Astrocyte of the hippocampus (primary cell): ENCODE measurements around the gene SPOCK1.

Source experiments
- DNase-seq: peaks from one replicate; pipeline ENCODE4 v3.0.0; 2011; ENCODE audit warnings: low read depth, low spot score

Gene SPOCK1

DNA sequence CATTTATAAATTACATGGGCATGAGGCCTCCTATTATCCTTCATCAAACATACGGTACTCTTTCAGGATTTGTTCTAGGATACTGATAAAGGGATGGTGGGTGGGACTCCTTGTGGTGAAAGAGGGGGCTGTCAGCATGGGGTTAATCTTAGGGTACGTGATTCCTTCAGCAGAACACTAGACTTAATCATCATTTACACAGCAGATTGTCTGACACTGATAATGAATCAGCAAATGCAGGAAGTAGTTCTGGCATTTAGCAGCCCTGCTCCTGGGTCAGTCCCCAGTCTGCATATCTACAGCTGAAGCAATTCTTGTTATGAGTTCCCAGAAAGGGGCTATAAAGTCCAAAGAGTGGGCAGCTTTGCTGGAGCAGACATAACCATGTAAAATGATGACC lies 384.6 kb downstream of the SPOCK1 start:
- no peak for DNase-seq

DNA sequence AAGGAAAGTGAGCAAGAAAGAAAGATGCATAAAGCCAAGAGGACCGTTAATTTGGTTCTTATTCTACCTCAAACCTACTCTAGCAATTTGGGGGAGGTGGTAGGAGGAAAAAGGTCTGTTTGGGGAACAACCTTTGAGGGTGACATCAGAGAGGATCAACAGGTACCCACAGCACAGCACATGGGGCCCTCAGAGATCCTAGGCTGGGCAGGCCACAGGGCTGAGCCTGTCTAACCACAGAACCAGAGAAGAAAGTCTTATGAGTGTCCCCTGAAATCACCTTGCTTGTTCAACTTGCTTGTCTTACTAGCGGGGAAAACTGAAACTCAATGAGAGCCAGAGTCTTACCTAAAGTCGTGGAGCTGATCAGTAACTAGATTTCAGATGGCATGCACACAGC lies 385.2 kb downstream of the SPOCK1 start:
- no peak for DNase-seq

DNA sequence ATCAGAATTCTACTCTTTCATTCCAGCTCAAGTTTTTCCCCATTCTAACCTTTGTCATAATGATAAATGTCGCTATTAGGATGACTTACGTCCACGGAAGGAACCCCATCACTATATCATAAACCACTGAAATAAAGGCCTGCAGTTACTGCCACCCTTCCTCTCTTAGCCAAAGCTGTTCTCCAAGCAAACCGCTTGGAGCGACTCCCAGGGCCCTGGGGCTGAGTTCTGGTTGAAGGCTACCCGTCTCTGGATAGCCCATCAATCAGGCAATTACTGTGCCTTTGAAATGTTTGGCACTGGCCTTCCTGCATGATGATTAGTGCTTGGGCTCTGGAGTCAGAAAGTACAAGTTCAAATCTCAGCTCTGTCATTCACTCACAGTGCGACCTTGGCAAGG lies 386.0 kb downstream of the SPOCK1 start:
- no peak for DNase-seq

DNA sequence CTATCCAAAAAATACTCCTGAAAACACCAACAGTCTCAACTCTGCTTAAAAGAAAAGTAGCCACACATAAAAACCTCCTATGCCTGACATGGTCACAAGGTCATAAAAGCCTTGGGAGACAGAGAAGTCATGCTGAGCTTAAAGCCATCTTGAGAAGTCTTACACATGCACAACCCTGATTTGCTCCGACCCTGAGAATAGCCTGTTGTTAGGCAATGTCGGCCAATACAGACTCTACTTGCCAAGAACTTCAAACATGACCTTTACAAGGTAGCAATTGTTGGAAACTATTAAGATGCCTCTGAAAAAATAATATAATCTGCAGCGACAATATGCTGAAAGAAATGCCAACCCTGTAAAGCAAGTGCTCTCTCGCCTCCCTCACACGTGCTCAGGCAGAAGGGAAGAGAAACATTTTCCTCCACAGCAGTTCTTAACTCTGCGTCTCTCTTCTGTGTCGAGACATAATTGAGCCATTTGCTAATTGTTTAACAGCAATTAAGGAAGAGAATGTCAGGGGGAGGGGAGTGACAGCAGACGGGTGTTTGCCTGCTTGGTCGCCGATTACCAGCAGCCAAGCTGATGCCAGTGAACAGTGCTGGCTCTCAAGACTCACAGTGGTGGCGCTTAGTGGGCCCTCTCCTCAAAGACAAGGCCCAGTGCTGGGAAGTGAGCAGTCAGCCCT lies 393.6 kb downstream of the SPOCK1 start:
- no peak for DNase-seq

DNA sequence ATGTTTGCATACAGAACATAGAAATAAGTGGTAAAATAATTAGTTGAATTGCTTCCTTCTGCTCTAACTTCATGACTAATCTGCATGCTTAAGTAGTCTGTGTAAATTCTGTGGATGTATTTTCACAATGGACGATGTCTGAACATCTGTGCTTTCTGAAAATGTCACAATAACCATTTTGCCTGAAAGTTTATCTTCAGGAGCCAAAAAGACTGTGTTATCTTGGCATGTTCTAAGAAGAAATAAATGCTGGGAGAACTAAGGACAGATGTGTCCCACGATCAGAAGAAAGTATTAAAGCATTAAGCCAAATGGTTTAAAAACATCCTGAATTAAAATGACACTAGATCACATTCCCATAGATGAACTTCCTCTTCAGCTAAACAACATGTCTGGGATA lies 397.6 kb downstream of the SPOCK1 start:
- DNase-seq, result no peak

DNA sequence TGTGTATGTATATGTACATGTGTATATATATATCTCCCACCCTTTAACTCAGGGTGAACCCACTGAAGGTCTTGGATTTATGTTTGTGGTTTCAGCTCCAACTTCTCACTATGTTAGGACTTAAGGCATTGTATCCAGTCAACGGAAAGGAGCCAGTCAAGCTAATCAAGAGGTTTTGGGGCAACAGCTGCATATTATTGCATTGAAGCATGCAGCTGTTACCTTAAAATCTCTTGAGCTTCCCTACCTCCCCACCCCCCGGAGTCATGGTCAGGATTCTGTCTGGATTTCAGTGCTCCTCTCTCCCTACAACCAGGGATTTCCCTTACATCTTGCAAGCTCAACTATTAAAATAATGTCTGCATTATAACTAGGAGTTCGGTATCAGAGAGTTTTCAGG lies 399.5 kb downstream of the SPOCK1 start:
- DNase-seq, result no peak

DNA sequence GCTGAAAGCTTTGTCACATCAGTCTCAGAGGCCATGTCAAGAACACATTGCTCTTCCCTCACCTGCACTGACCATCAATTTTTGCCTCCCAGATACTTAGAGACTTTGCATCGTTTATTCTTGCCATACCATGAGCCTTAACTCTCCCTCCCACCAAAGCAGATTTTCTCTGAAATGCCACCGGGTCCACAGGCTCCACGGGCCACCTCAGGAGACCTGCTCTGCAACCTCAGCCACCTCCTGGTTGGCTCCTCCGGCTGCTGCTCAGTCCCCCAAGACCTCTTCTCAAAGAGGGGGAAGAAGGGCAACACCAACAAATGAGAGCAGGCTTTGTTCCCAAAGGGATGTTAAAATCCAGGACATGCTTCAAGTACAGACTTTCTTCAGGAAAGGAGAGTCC lies 400.5 kb downstream of the SPOCK1 start:
- no peak for DNase-seq

DNA sequence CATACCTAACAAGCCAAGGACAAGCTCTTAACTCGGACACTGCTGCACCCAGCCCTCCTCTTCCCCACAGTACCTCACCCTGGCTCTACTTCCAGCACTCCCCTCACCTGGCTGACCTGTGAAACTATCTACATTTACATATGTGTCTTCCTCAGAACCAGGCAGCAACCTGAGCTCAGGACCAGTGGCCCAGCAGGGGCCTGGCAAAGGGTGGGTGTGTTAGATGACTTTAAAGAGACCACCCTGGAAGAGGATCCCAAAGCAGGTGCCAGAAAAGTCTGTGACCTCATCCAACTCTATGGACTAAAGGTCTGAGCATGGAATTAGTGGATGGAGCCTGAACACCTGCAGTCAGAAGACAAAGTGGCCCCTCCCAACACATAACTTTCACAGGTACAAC lies 400.9 kb downstream of the SPOCK1 start:
- DNase-seq, result no peak

DNA sequence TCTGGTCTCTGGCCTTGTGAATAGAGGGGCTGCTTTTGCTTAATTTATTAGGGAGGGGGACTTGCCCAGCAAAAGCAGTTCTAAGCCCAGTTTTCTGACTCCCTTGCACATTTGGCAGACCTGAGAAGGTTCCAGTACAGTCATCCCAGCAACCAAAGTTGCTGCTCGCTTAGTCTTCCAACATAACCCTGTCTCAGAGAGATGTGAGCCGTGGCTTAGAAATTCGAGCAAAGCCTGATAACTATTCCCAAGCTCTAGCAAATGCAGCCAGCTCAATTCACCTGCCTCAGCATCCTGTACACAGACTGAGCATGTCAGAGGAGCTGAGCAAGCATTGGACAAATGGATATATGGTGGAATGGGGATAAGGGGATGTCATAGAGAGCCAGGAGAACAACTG lies 401.9 kb downstream of the SPOCK1 start:
- no peak for DNase-seq

DNA sequence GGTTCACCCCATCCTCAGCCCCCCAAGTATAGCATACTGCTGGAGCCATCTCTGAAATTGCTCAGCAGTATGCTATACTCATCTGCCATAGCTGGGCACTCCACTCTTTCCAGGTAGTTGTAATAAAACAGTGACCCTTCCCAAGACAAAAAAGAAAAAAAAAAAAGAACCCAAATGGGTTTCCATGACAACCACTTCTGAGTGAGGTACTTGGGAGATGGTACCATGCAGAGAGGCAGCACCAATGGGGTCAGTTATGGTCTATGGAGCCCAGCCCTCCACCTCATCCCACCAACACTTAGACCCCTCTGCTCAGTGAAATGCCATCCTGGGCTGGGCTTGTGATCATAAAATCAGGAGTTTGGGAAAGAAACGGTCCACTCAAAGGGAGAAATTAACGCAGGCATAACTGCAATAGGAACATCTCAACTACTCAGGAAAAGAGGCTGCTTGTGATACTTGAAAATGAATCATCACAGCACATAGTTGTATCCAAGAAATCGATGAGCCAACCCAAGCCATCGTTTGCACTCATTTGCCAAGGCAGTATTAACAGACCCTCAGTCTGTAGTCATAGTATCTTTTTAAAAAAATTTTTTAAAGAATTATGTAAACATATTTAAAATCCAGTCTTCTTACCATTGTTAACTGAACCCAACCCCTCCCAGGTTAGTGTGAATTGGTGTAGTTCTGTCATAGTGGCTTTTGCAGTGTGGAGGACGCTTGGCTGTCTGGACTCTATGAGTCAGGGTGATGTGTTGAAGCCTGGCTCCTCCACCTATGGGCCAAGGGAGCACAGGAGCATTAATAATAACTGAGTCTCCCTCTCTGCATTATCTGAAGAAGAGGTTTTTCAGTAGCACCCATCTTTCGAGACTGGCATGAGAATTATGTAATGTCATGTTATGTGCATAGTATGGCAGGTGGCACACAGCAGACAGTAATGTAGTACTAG lies 402.7 kb downstream of the SPOCK1 start:
- peak; percentile 40 for DNase-seq

DNA sequence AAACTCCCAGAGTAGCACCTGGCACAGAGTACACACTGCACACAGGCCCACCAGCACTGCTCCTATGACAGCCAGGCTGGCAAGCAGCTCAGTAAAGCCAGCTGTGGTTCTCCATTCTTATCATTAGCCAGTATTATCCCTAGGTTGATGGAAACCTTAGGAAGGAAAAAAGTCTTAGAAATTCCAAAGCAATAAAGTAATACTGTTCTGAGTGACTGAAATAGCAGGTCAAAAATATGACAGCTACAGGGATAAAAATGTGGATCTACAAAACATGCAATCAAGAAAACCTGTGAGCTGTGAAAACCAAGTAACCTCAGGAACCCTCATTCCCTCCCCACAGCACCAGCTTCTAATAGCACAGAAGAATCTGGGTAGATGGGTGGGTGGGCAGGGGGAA lies 403.5 kb downstream of the SPOCK1 start:
- DNase-seq, result no peak

DNA sequence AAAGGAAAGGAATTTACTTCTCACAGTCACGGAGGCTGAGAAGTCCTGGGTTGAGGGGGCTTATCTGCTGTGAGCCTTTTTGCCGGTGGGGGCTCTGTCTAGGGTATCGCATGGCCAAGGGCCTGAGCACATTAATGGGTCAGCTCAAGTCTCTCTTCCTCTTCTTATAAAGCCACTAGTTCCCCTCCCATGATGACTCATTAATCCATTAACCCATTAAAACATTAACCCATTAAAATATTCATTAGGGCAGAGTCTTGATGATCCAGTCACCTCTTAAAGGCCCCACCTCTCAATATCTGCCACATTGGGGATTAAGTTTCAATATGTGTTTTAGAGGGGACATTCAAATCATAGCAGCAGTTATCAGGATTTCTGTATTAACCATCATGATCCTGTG lies 406.3 kb downstream of the SPOCK1 start:
- DNase-seq, result no peak

DNA sequence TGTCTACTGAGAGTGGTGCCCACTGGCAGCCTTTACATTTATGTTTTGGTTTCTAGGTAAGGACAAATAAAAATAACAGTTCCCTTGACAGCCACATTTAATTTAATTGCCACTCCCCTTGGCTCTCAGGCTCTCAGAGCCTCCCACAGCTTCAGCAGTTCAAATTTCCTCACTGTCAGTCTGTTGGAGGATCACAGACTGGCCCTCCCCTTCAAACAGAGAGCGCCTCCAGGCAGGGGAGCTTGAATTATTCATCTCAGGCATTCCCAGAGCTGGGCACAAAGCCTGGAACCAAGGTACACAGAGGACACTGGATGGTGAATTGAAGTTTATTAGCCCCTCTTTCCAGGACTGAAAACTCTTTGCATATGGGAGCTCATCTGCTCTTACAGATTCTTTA lies 407.7 kb downstream of the SPOCK1 start:
- DNase-seq, result peak; percentile 79

DNA sequence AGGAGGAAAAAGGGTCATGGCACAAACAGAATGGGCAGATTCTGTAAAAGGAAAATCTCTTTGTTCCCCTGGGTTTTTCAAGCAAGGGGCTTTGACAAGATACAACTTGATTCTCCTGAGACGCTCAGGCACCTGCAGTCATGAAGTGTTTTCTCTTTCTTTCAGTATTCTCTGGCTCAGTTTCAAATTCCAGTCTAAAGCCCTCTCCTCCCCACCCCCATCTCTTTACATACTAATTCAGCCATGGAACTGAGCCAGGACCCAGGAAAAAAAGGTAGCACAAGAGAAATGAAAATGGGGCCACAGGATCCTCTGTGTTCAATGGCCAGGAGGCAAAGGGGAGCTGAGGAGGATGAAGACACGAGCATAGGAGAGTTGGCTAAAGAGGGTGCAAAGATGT lies 408.4 kb downstream of the SPOCK1 start:
- no peak for DNase-seq

DNA sequence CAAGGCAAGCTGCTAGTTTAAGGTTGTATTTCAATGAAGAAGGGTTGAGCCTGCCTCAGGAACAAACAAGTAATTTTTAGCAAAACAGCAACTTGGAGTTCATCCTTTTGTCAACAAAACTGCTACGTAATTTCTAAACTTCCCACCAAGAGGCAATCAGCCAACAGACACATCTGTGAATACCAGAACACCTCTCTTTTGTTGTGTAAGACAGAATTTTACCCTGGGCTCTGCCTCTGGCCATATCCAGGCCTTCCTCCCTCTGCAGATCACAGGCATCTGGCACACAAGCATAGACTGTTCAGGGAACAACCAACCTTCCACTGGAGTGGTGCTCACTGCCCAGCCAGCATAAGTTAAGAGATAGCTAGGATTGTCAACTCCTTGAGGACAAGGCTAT lies 409.0 kb downstream of the SPOCK1 start:
- DNase-seq, result no peak

DNA sequence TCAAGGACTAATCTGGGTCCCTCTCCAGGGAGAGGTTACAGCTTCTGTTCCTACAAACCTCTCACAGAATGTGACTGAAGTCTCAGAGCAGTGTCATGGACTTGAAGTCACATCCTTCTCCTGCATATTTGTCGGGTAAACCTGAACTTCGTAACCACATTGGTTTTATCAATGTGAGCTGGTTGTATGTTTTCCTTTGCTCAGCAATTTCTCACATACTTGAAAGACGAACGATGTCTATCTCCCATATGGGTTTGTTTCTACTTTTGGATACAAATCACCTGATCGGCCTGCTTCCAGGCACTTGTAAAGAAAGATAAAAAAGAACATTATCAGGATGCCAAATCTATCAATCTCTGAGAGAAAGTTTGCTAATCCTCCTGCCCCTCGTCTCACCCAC lies 411.0 kb downstream of the SPOCK1 start:
- DNase-seq, result no peak

DNA sequence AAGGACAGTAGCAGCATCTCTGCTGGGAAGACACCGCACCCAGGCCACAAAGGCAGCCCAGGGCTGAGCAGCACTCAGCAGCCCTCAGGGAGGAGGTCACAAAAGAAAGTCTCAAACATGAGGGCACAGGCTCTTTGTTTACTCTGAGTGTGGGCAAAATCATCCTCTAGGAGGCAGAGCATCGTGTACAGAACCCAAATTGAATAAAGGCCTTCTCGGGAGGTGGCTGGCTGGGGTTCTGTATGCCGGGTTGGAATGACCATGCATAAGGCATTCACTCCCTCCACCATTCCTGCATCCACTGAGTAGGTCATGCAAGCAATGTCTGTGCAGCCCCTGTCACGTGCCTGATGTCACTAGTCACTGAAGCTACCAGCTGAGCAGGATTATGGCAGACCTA lies 412.8 kb downstream of the SPOCK1 start:
- DNase-seq, result no peak

DNA sequence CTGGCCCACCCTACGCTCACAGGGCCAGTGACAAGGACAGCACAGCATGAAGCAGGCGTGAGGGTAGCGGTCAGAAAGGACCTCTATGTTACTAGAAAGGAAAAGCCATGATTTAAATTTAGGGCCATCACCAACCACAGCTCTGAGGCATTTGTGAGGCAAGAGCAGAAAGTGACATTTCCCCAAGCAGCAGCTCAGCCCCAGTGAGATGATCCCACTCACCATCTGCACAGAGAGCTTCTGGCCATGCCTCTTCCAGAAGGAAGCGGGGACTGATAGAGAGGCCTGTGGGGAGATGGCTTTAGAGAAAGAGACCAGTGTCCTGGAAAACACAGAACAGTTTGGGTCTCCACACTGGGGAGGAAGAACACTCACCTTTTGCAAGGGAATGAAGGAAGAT lies 413.9 kb downstream of the SPOCK1 start:
- no peak for DNase-seq

DNA sequence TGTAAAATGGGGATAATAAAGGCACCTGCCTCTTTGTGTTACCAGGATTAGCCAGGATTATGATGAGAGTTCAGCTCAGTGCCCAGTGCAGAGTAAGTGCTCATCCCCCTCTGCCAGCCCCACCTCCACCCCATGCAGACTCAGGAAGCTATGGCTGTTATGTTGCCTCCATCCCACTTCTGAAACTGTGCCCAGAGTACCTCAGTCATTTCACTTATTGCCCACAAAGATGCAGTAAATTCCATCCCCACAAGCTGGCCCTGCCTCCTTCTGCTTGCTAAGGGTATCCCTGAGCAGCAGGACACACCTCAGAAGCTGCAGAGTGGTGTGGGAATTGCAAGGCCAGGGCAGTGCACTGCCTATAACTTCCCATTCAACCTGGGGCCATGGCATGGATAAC lies 415.1 kb downstream of the SPOCK1 start:
- peak; percentile 69 for DNase-seq

DNA sequence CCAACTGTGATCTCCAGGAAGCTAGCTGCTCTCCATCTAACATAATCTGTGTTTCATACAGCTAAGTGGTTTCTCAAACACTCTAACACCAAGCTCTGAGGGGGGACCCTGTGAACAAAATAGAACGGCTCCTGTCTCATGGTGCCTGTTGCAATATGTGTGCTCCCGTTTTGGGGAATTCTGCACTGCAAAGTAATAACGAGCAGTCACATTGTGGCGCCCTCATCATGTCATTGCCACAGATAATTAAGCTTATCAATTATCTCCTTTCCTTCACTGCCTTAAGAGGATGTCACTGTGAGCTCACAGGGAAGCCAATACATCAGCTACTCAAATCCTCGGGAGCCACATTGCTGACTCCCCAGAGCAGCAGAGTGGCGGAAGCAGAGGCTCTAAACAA lies 416.2 kb downstream of the SPOCK1 start:
- no peak for DNase-seq

DNA sequence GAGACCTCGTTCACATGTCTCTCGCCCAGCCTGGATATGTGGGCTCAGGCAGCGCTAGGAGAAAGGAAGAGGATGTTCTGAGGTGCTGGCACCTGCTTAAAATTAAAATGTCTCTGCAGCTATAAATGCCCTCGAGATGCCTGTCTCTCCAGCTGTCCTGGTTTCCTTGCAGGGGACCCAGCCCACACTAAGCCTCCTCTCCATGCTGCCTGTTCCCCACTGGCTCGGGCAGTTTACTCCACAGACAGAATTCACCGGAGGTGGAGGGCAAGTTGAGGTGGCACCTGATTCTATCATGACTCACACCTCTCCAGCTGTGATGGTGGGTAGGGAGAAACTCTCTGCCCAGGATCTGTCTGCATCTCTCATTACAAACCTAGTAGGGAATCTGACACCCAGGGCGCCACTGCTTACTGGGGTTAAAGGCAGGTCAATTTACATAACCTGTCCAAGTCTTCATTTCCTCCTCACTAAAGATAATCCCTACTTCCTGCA lies 420.9 kb downstream of the SPOCK1 start:
- peak; percentile 63 for DNase-seq

DNA sequence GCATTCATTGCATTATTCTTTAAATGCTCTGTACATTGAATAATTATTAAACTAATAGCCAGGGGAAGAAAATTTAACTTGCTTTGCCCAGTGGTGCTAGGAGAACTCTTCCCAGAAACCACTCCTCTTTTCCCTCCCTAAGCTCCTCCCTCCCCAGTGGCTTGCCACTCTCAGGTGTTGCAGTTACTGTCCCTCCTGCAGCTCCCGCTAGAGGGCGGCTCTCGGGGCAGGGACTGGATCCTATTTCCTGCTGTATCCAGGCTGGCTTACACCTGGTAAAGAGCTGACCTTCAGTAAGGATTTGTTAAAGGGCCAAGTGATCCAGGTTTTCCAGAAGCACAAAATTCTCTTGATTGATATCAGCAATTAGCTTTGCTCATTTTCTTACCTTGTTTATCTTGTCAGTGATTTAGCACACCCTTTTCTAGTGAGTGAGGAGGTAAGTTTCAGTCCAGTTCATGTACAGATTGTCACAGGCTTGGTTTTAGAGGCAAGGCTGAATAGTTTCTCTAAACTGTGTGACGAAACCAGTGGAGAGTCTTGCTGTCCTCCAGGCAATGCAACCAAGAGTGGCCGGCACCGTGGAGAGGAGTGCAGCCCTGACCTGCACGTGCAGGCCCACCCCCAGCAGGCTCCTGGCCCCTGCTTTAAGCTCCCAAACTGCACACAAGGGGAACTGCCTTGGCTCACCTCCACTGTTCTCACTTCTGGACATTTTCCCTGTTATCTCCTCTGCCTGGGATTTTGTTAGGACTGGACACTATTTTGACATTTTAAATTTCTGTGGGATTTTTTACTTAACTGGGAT lies 423.8 kb downstream of the SPOCK1 start:
- peak; percentile 57 for DNase-seq
